Nephron (organoid): ENCODE measurements around the gene MACROD2.

Experiments
- H3K27ac Mint-ChIP-seq, 3 experiments: 2 replicates each; pipeline ENCODE4 v1.8.0; 2020; ENCODE audit warnings: mixed read lengths in 3 of 3, mild to moderate bottlenecking in 2 of 3, moderate library complexity in 1 of 3
- H3K27me3 Mint-ChIP-seq: 2 replicates; pipeline ENCODE4 v1.8.0; 2021; ENCODE audit warnings: low read depth, mild to moderate bottlenecking, moderate library complexity, mixed read lengths
- H3K36me3 Mint-ChIP-seq: 2 replicates; pipeline ENCODE4 v1.8.0; 2020; ENCODE audit warnings: low read depth, mixed read lengths
- H3K4me1 Mint-ChIP-seq: 2 replicates; pipeline ENCODE4 v1.8.0; 2020; ENCODE audit warnings: mixed read lengths
- H3K4me3 Mint-ChIP-seq, 3 experiments: 2 replicates each; pipeline ENCODE4 v1.8.0; 2020; ENCODE audit warnings: mild to moderate bottlenecking in 3 of 3, mixed read lengths in 3 of 3, moderate library complexity in 2 of 3
- H3K9me3 Mint-ChIP-seq: 2 replicates; pipeline ENCODE4 v1.8.0; 2020; ENCODE audit warnings: mixed read lengths
- TF ChIP-seq, protein P1 (sequence below), 3 experiments: fragments of 200-600 bp; sonication (generic); IDR thresholded peaks; one replicate each; pipeline ENCODE4 v1.5.0; 2021; ENCODE audit warnings: antibody characterized with exemption in 3 of 3; ENCODE audit not compliant: unreplicated experiment in 3 of 3

Gene MACROD2

DNA sequence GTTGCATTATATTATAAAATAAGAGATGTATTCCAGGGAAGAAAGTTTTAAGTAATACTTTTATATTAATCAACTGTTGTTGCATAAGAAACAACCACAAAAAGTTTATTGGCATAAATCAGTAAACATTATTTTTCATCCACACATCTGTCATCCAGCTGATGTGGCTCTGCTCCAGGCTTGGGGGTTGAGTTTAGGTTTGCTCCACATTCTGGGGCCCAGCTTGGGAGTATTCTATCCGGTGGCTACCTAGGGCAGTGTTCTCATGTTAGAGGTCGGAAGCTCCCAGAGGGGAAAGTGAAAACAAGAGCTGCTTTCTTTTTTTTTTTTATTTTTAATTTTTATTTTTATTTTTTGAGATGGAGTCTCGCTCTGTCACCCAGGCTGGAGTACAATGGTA lies 1070.5 kb downstream of the MACROD2 start:
- Mint-ChIP-seq H3K27ac (no peak overlapping the region), H3K27me3 (no peaks in the 10 kb centered on the region), H3K36me3 (no peaks in the 10 kb centered on the region), H3K4me1 (peaks cover 32% of the 10 kb centered on the region), H3K4me3 (no peak overlapping the region), H3K9me3 (peaks cover 8% of the 10 kb centered on the region)
- TF ChIP-seq, protein P1, sequence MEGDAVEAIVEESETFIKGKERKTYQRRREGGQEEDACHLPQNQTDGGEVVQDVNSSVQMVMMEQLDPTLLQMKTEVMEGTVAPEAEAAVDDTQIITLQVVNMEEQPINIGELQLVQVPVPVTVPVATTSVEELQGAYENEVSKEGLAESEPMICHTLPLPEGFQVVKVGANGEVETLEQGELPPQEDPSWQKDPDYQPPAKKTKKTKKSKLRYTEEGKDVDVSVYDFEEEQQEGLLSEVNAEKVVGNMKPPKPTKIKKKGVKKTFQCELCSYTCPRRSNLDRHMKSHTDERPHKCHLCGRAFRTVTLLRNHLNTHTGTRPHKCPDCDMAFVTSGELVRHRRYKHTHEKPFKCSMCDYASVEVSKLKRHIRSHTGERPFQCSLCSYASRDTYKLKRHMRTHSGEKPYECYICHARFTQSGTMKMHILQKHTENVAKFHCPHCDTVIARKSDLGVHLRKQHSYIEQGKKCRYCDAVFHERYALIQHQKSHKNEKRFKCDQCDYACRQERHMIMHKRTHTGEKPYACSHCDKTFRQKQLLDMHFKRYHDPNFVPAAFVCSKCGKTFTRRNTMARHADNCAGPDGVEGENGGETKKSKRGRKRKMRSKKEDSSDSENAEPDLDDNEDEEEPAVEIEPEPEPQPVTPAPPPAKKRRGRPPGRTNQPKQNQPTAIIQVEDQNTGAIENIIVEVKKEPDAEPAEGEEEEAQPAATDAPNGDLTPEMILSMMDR (IDR thresholded peaks at IDR 0.05; ENCODE audit: unreplicated experiment in 3 of 3), result no peak

DNA sequence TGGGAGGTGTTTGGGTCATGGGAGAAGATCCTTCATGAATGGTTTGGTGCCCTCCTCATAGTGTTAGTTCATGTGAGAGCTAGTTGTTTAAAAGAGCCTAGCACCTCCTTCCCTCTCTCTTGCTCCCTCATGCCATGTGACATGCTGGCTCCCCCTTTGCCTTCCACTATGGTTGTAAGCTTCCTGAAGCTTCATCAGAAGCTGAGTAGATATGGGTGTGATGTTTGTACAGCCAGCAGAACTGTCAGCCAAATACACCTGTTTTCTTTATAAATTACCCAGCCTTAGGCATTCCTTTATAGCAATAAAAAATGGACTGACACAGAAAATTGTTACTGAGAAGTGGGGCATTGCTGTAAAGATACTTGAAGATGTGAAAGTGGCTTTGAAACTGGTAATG lies 1073.2 kb downstream of the MACROD2 start:
- H3K4me1 Mint-ChIP-seq, result peaks cover 35% of the 10 kb centered on the region
- TF ChIP-seq, protein P1 (IDR thresholded peaks at IDR 0.05; ENCODE audit: unreplicated experiment in 3 of 3), result no peak
- H3K4me3 Mint-ChIP-seq, result no peak overlapping the region
- H3K36me3 Mint-ChIP-seq, result no peaks in the 10 kb centered on the region
- H3K27ac Mint-ChIP-seq, result peak overlapping the region in 1 of 3 experiments; percentile 1
- H3K27me3 Mint-ChIP-seq, result no peaks in the 10 kb centered on the region
- peaks cover 8% of the 10 kb centered on the region for H3K9me3 Mint-ChIP-seq

DNA sequence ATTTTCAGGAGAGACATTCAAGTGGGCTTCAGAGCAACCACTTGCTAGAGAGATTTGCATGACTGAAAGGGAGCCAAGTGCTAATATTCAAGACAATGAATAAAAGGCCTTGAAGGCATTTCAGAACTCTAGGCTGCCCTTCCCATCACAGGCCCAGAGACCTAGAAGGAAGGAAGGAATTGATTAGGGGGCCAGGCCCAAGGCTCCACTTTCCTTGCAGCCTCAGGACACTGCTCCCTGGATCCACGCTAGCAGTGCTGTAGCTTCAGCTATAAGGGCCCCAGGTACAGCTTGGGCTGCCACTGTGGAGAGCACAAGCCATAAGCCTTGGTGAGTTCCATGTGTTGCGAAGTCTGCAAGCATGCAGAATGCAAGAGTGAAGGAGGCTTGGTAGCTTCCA lies 1074.0 kb downstream of the MACROD2 start:
- Mint-ChIP-seq H3K9me3 (peaks cover 8% of the 10 kb centered on the region), H3K36me3 (no peaks in the 10 kb centered on the region), H3K4me3 (no peak overlapping the region), H3K27ac (no peak overlapping the region), H3K27me3 (no peaks in the 10 kb centered on the region), H3K4me1 (peaks cover 34% of the 10 kb centered on the region)
- TF ChIP-seq, protein P1 (IDR thresholded peaks at IDR 0.05; ENCODE audit: unreplicated experiment in 3 of 3), result no peak

DNA sequence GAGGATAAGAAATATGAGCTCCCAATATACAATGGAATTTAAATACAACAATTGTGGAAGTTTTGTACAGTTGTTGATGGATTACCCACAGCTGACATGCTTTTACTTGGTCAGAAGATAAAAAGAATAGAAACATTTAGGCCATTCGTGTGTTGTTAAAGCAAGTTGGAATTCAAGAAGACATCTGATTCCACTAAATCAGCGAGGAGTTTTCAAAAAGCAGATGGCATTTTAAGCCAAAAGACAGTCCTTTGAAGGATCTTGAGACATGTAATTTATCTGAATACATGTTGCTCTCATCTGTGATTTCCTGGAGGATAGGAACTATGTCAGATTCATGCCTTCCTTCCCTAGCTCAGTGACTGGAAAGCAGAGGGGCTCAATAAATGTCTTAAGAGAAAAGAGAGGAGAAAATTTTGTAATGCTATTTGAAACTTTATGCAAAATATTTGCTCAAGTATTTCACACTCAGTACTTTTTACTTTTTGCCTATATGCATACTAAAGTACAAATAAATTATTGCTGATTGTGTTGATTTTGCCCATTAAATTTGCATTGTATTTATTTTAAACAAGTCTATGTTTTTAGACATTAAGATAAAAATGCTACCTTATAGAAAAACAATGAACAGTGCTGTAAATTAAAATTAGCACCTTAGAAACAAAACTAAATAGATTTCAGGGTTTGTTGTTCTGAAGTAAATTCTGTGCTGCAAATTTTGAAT lies 1075.9 kb downstream of the MACROD2 start:
- H3K4me1 Mint-ChIP-seq, result peaks cover 27% of the 10 kb centered on the region
- H3K36me3 Mint-ChIP-seq, result no peaks in the 10 kb centered on the region
- H3K4me3 Mint-ChIP-seq, result no peak overlapping the region
- peaks cover 8% of the 10 kb centered on the region for H3K9me3 Mint-ChIP-seq
- peak overlapping the region; percentile 39 to 58 (median 56) for H3K27ac Mint-ChIP-seq
- TF ChIP-seq, protein P1 (IDR thresholded peaks at IDR 0.05; ENCODE audit: unreplicated experiment in 3 of 3), result no peak
- H3K27me3 Mint-ChIP-seq, result no peaks in the 10 kb centered on the region

DNA sequence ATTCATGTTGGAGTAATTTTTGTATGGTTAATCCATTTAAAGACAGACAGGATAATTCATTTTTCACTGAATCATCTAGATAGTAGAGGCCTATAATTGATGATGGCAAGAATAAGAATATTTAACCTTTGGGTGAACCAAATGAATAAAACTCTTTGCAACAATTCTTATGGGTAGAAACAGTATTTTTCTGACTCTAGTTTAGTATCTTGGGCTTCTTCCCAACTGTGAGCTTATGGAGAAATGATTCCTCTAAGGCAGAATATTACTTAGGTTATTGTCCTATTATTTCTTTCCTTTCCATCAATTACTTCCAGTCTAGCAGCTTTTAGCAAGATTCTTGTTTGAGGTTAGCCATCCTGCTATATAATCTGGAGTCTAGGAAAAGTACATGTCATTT lies 1077.0 kb downstream of the MACROD2 start:
- Mint-ChIP-seq H3K27ac (peak overlapping the region in 2 of 3 experiments; percentile 18 to 39), H3K4me3 (no peak overlapping the region), H3K36me3 (no peaks in the 10 kb centered on the region), H3K4me1 (peaks cover 34% of the 10 kb centered on the region), H3K27me3 (no peaks in the 10 kb centered on the region), H3K9me3 (peaks cover 8% of the 10 kb centered on the region)
- TF ChIP-seq, protein P1 (IDR thresholded peaks at IDR 0.05; ENCODE audit: unreplicated experiment in 3 of 3), result no peak

DNA sequence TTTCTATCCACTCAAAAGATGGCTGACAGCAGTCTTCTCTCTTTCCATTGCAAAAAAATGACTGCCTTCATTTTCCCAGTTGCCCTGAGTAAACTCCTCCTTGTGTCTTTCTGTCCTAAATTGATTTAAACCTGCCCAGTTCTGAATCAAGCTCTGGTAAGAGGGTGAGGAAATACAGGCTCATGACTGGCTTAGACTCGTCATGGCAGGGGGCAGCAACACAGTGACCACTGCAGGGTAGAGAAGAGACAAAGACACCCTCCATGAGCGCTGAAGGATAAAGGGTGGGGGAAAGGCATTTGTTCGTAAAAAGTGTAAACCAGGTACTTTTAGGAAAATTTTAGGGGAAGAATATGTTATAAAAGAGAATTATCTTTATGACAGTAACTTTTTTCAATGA lies 1080.3 kb downstream of the MACROD2 start:
- Mint-ChIP-seq H3K27ac (no peak overlapping the region), H3K4me1 (peaks cover 41% of the 10 kb centered on the region), H3K36me3 (no peaks in the 10 kb centered on the region), H3K9me3 (no peaks in the 10 kb centered on the region), H3K27me3 (no peaks in the 10 kb centered on the region), H3K4me3 (no peak overlapping the region)
- TF ChIP-seq, protein P1 (IDR thresholded peaks at IDR 0.05; ENCODE audit: unreplicated experiment in 3 of 3), result no peak
